Measurements from ENCODE around the gene ATP1A4.

Gene ATP1A4

DNA sequence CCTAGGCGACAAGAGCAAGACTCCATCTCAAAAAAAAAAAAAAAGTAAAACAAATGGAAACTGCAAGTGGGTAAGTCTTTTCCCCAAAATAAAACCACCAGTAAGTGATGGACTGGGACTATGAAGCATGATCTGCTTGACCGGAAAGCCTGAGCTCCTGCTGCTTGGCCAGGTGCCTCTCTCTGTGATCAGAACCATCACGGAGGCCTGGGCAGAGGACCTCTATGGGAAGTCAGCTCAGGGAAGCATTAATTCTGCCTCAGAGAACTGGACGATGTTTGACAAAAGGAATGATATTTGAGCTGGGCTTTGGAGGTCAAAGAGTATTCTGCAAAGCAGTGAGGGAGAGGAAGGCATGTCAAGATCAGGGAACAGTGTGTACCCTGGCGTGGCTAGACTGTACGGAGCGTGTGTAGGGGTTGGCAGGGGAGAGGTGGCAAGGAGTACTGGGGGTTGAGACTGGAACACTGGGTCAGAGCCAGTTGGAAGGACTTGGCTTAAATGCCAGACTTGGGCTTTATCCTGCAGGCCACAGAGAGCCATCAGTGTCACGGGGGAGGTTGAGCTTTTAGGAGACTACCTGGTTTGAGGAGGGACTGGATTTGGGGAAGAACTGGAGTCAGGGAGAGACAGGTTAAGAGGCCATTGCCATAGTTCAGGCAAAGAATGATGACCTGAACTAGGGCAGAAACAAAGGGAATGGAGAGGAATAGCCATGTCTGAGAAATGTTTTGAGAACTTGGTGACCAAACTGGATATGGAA, 19.4 kb upstream of the ATP1A4 start:
- TF ChIP-seq POLR2AphosphoS5 (IDR thresholded peaks at IDR 0.05; ENCODE audit: low read depth, low read length) (no peak), TAF1 (IDR thresholded peaks at IDR 0.05; ENCODE audit: borderline replicate concordance, low read depth, low read length) (no peak), POLR2A (IDR thresholded peaks at IDR 0.05; ENCODE audit: low read depth, low read length) (no peak)
- no peak for FAIRE-seq
- no peak for DNase-seq (ENCODE audit: insufficient read length)

DNA sequence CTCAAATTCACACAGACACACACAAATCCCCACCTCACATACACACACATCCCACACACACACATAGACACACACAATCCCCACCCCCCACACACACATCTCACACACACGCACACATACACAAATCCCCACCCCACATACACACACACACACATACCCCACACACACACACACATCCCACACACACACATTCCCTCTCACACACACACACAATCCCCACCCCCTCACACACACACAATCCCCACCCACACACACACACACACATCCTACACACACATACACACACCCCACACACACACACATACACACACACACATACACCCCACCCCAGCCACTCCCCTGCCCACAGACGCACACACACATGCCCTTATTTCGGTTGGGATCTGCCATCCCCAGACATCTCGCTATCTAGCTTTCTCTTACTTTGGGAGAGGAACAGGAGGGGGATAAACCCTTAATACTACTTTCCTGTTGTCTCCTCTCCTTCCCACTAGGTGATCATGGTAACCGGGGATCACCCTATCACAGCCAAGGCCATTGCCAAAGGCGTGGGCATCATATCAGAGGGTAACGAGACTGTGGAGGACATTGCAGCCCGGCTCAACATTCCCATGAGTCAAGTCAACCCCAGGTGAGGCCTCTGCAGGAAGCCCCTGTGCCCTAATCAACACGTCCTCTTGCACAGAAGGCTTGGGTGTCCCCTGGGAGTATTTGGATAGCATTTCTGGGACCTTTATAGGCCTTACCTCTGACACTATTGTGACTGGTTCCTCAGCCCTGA, 17.2 kb upstream of the ATP1A4 start:
- TF ChIP-seq TAF1 (IDR thresholded peaks at IDR 0.05; ENCODE audit: borderline replicate concordance, low read depth, low read length) (no peak), POLR2A (IDR thresholded peaks at IDR 0.05; ENCODE audit: low read depth, low read length) (no peak), POLR2AphosphoS5 (IDR thresholded peaks at IDR 0.05; ENCODE audit: low read depth, low read length) (no peak)
- no peak for FAIRE-seq
- no peak for DNase-seq (ENCODE audit: insufficient read length)

DNA sequence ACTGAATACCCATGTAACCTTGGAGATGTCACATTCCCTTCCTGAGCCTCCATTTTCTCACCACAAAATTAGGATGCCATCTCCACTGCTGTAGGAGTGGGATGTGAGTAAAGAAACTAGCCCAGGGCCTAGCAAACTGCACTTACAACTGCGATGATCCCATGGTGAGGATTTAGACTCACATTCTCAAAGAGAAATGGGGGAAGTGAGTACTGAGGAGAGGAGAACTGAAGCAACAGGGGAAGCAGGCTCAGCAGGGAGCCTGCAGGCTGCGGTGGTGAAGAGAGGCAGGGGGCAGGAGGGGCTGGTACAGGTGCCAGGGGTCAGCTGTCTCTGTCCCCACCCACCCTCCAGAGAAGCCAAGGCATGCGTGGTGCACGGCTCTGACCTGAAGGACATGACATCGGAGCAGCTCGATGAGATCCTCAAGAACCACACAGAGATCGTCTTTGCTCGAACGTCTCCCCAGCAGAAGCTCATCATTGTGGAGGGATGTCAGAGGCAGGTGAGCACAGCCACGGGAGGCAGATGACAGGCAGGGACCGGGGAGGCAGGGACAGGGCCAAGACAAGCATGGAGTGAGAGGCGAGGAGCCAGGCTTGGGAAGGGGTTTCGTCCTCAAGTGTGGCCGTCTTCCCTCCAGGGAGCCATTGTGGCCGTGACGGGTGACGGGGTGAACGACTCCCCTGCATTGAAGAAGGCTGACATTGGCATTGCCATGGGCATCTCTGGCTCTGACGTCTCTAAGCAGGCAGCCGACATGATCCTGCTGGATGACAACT, 16.4 kb upstream of the ATP1A4 start:
- TF ChIP-seq POLR2AphosphoS5 (IDR thresholded peaks at IDR 0.05; ENCODE audit: low read depth, low read length) (no peak), POLR2A (IDR thresholded peaks at IDR 0.05; ENCODE audit: low read depth, low read length) (no peak)
- DNase-seq (ENCODE audit: insufficient read length) (no peak), FAIRE-seq (no peak)

DNA sequence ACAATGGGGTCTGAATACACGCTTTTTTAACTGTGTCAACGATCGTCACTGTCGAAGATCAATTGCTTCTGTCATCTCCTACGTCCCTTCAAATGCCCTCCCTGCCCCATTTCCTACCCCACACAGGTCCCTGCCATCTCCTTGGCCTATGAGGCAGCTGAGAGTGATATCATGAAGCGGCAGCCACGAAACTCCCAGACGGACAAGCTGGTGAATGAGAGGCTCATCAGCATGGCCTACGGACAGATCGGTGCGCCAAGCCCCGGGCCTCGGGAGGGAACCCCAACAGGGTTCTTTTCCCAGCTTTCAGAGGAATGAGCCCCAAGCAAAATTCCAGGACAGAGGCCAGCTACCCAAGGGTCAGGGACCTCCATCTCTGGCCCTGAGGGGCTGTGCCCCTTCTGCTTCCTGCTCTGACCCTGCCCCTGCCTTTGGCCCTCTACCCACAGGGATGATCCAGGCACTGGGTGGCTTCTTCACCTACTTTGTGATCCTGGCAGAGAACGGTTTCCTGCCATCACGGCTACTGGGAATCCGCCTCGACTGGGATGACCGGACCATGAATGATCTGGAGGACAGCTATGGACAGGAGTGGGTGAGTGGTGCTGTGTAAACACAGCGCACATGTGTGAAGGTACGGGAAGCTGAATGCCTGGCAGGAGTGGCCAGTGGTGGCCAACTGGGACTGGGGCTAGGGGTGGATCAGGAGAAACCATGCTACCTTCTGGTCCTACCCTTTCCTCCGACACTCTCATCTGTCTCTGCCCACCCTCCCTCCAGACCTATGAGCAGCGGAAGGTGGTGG, 15.1 kb upstream of the ATP1A4 start:
- no peak for FAIRE-seq

DNA sequence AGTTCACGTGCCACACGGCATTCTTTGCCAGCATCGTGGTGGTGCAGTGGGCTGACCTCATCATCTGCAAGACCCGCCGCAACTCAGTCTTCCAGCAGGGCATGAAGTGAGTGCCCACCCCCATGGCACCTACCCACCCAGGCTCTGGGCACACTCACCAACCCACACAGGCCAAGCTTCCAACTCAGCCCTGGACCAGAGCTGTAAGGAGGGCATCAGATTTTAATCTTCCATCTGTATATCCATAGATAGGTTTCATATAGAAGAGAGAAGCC, 14.5 kb upstream of the ATP1A4 start:
- TF ChIP-seq POLR2A (IDR thresholded peaks at IDR 0.05; ENCODE audit: low read depth, low read length) (no peak), POLR2AphosphoS5 (IDR thresholded peaks at IDR 0.05; ENCODE audit: low read depth, low read length) (no peak), TAF1 (IDR thresholded peaks at IDR 0.05; ENCODE audit: borderline replicate concordance, low read depth, low read length) (no peak)
- no peak for DNase-seq (ENCODE audit: insufficient read length)
- no peak for FAIRE-seq

More for the DNA sequence above, 15.1 kb upstream of the ATP1A4 start:
- TF ChIP-seq POLR2A (IDR thresholded peaks at IDR 0.05; ENCODE audit: low read depth, low read length) (no peak), TAF1 (IDR thresholded peaks at IDR 0.05; ENCODE audit: borderline replicate concordance, low read depth, low read length) (no peak), POLR2AphosphoS5 (IDR thresholded peaks at IDR 0.05; ENCODE audit: low read depth, low read length) (no peak)
- no peak for DNase-seq (ENCODE audit: insufficient read length)

DNA sequence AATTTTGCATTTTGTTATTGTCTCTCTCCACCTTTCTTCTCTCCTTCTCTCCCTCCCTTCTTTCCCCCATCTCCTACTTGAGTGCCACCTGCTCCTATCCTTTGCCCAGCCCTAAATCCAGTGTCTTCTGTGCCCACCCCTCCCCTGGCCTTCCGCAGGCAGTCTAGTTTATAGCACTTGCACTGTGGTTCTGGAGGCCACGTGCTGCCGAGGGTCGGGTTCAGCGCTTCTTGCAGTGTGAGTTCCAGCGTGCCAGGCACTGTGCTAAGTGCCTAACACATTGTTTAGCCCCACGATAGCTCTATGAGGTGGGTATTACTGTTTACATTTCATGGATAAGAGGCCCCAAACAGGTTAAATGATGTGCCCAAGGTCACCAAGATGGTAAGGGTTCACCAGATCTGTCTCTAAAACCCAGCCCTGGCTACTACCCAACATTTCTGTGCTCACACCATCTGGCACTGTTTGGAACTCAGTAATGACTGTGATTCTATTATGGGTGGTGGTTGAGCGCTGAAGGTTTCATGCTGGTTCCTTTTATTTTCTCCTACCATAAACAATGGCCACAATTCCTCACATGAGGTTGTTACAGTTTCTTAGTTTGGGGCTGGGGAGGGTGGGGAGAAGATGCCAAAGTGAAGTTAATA, 14.1 kb upstream of the ATP1A4 start:
- no peak for DNase-seq (ENCODE audit: insufficient read length)
- no peak for FAIRE-seq

DNA sequence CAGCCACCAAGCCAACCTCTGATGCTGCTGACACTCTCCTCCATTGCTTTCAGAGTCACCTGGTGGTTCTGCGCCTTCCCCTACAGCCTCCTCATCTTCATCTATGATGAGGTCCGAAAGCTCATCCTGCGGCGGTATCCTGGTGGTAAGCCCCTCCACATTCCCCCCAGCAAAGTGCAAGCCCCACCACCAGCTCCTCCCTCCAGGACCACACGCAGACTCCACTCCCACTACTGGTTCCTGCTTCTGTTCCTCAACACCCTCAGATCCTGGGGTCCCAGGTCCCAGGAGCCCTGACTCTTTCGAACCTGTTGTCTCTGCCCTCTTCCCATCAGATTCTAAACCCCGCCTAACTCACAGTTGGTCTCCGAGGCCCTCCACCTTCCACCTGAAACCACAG, 11.6 kb upstream of the ATP1A4 start:
- DNase-seq (ENCODE audit: insufficient read length) (no peak), FAIRE-seq (no peak)
- no peak for TF ChIP-seq POLR2A (IDR thresholded peaks at IDR 0.05; ENCODE audit: low read depth, low read length)
- no peak for TF ChIP-seq POLR2AphosphoS5 (IDR thresholded peaks at IDR 0.05; ENCODE audit: low read depth, low read length)
- TF ChIP-seq TAF1 (IDR thresholded peaks at IDR 0.05; ENCODE audit: borderline replicate concordance, low read depth, low read length), result no peak

More for the DNA sequence above, 14.1 kb upstream of the ATP1A4 start:
- no peak for TF ChIP-seq TAF1 (IDR thresholded peaks at IDR 0.05; ENCODE audit: borderline replicate concordance, low read depth, low read length)
- no peak for TF ChIP-seq POLR2AphosphoS5 (IDR thresholded peaks at IDR 0.05; ENCODE audit: low read depth, low read length)
- TF ChIP-seq POLR2A (IDR thresholded peaks at IDR 0.05; ENCODE audit: low read depth, low read length), result no peak

DNA sequence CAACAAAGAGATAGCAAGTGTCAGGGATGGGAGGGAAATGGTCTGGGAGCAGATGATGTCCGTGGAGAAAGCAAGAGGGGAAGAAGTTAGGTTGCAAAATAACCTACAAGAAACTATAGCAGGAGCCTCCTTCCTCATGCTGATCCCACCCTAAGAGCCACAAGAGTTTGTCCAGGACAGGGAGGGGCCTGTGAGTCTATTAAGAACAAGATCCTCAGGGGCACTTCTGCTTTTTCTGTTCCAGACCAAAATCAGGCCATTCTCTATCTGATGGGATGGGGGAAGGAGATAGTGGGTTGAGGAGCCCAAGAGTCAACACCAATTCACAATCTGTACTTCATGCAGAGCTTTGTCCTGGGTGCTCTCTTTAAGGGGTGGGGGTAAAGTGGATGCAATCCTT, 7.7 kb upstream of the ATP1A4 start:
- DNase-seq (ENCODE audit: insufficient read length) (no peak), FAIRE-seq (no peak)
- TF ChIP-seq POLR2A (IDR thresholded peaks at IDR 0.05; ENCODE audit: low read depth, low read length) (no peak), POLR2AphosphoS5 (IDR thresholded peaks at IDR 0.05; ENCODE audit: low read depth, low read length) (no peak), TAF1 (IDR thresholded peaks at IDR 0.05; ENCODE audit: borderline replicate concordance, low read depth, low read length) (no peak)

DNA sequence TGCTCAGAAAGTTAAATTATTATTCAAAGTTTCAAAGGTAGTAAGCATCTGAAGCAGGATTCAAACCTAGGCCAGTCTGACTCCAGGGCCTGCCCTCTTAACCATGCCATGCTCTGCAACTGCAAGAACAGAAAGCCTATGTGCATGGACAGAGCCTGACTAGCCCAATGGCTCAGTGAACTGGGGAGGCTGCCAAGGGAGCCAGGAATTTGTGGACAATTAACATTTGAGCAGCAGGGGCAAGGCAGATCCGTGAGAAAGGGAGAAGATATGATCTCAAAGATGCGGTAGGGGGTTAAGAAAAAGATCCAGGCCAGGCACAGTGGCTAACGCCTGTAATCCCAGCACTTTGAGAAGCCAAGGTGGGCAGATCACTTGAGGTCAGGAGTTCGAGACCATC, 6.5 kb upstream of the ATP1A4 start:
- no peak for TF ChIP-seq TAF1 (IDR thresholded peaks at IDR 0.05; ENCODE audit: borderline replicate concordance, low read depth, low read length)
- no peak for TF ChIP-seq POLR2A (IDR thresholded peaks at IDR 0.05; ENCODE audit: low read depth, low read length)
- TF ChIP-seq POLR2AphosphoS5 (IDR thresholded peaks at IDR 0.05; ENCODE audit: low read depth, low read length), result no peak
- DNase-seq (ENCODE audit: insufficient read length) (no peak), FAIRE-seq (no peak)

DNA sequence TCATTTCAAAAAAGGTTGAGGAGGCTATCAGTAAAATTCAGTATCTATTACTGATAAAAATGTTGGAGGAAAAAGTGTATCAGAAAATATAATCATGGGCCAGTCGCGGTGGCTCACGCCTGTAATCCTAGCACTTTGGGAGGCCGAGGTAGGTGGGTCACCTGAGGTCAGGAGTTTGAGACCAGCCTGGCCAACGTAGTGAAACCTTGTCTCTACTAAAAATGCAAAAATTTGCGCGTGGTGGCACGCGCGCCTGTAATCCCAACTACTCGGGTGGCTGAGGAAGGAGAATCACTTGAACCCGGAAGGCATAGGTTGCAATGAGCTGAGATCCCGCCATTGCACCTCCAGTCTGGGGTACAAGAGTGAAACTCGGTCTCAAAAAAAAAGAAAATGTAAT, 5.3 kb upstream of the ATP1A4 start:
- TF ChIP-seq POLR2A (IDR thresholded peaks at IDR 0.05; ENCODE audit: low read depth, low read length) (no peak), TAF1 (IDR thresholded peaks at IDR 0.05; ENCODE audit: borderline replicate concordance, low read depth, low read length) (no peak), POLR2AphosphoS5 (IDR thresholded peaks at IDR 0.05; ENCODE audit: low read depth, low read length) (no peak)
- FAIRE-seq, result no peak
- DNase-seq (ENCODE audit: insufficient read length), result no peak

Measured in GM12892 (cell line).